ENCODE results near the gene HSD11B2. TPM values are rescaled to one million over a fixed set of nuclear protein-coding genes. Genes with fewer than 3 reads are reported as not detected.

The HSD11B2 gene
- total RNA-seq, 1 experiment from 2014 or later = 0.77 TPM

- intact Hi-C loops (cut with micrococcal nuclease; ENCODE audit: unreplicated experiment) (no loop called here), in situ Hi-C loops (cut with HindIII; ENCODE audit: low pct_unique_long_range_greater_than_20kb, low sequenced_read_pairs) (no loop called here)
- Histone ChIP-seq H3K27ac (ENCODE audit: low read length) (no peak overlapping the region), H3K36me3 (ENCODE audit: control insufficient read depth, insufficient read depth, low read length) (no peaks in the 10 kb centered on the region), H3K4me3 (ENCODE audit: low read depth in 2 of 2, low read length in 2 of 2) (no peak overlapping the region), H3K9me3 (ENCODE audit: control insufficient read depth, insufficient read depth, low read depth, low read length) (no peaks in the 10 kb centered on the region), H3K27me3 (ENCODE audit: control insufficient read depth, insufficient read depth, low read length) (no peaks in the 10 kb centered on the region), H3K4me1 (ENCODE audit: control insufficient read depth, insufficient read depth, low read length) (no peaks in the 10 kb centered on the region)
- TF ChIP-seq TCF7L2 (IDR thresholded peaks at IDR 0.05; ENCODE audit: low read depth, low read length) (no peak), SIN3A (IDR thresholded peaks at IDR 0.05; ENCODE audit: borderline replicate concordance, insufficient read depth, low read depth, low read length) (no peak), REST (IDR thresholded peaks at IDR 0.05; ENCODE audit: insufficient read depth in 1 of 2, low read depth in 2 of 2, low read length in 1 of 2) (no peak), POLR2AphosphoS5 (IDR thresholded peaks at IDR 0.05; ENCODE audit: low read depth, low read length) (no peak)
- TF ChIP-seq, protein P1, sequence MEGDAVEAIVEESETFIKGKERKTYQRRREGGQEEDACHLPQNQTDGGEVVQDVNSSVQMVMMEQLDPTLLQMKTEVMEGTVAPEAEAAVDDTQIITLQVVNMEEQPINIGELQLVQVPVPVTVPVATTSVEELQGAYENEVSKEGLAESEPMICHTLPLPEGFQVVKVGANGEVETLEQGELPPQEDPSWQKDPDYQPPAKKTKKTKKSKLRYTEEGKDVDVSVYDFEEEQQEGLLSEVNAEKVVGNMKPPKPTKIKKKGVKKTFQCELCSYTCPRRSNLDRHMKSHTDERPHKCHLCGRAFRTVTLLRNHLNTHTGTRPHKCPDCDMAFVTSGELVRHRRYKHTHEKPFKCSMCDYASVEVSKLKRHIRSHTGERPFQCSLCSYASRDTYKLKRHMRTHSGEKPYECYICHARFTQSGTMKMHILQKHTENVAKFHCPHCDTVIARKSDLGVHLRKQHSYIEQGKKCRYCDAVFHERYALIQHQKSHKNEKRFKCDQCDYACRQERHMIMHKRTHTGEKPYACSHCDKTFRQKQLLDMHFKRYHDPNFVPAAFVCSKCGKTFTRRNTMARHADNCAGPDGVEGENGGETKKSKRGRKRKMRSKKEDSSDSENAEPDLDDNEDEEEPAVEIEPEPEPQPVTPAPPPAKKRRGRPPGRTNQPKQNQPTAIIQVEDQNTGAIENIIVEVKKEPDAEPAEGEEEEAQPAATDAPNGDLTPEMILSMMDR (IDR thresholded peaks at IDR 0.05) = no peak
- DNase-seq (ENCODE audit: low read depth, low spot score) (no peak), ATAC-seq (no peak)
- ChIA-PET POLR2A (no interaction called here), CTCF (interaction anchor here (0.6 kb wide), 1 partner anchor 39 kb away, joined by 4 read pairs; no protein-coding TSS in a partner anchor)
- no TSS peak for BruUV-seq (replicated peaks)
These were observed 20.9 kb downstream of the HSD11B2 start for GRCh38 chr16:67451704-67452435.

DNA sequence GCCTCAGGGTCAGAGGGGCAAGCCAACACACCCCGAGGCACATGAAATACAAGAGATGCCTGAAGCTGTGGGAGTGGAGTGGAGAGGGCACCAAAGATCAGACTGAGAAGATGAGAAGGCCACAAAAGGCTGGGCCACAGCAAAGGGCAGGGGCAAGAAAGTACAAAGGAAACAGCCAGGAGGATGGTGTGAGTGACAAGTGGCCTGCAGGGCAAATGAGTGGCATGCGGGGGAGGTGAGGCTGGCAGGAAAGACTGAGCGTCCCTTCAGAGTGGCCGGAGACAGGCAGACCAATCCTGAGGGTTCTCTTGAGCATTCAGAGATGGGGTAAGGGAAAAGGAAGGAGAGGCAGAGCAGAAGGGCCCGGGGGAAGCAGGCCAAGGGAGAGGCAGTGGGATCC, 23.2 kb downstream of the HSD11B2 start:
- ATAC-seq = no peak
- Histone ChIP-seq H3K4me3 (ENCODE audit: low read depth in 2 of 2, low read length in 2 of 2) (no peak overlapping the region), H3K36me3 (ENCODE audit: control insufficient read depth, insufficient read depth, low read length) (no peaks in the 10 kb centered on the region), H3K27ac (ENCODE audit: low read length) (no peak overlapping the region), H3K27me3 (ENCODE audit: control insufficient read depth, insufficient read depth, low read length) (no peaks in the 10 kb centered on the region), H3K9me3 (ENCODE audit: control insufficient read depth, insufficient read depth, low read depth, low read length) (no peaks in the 10 kb centered on the region), H3K4me1 (ENCODE audit: control insufficient read depth, insufficient read depth, low read length) (no peaks in the 10 kb centered on the region)
- intact Hi-C loops (cut with micrococcal nuclease; ENCODE audit: unreplicated experiment) (no loop called here), in situ Hi-C loops (cut with HindIII; ENCODE audit: low pct_unique_long_range_greater_than_20kb, low sequenced_read_pairs) (no loop called here)
- BruUV-seq (replicated peaks) = no TSS peak
- no peak for DNase-seq (ENCODE audit: low read depth, low spot score)
- CTCF ChIA-PET = no interaction called here
- TF ChIP-seq SIN3A (IDR thresholded peaks at IDR 0.05; ENCODE audit: borderline replicate concordance, insufficient read depth, low read depth, low read length) = no peak
- TF ChIP-seq POLR2AphosphoS5 (IDR thresholded peaks at IDR 0.05; ENCODE audit: low read depth, low read length) = no peak
- TF ChIP-seq TCF7L2 (IDR thresholded peaks at IDR 0.05; ENCODE audit: low read depth, low read length) = no peak
- TF ChIP-seq, protein P1 (IDR thresholded peaks at IDR 0.05) = no peak
- TF ChIP-seq REST (IDR thresholded peaks at IDR 0.05; ENCODE audit: insufficient read depth in 1 of 2, low read depth in 2 of 2, low read length in 1 of 2) = no peak
- POLR2A ChIA-PET = no interaction called here
